ENCODE measurements around the gene CELF5.
"Not testable (repeated sequence)": the region's sequence is repeated elsewhere in the genome, so short reads cannot be mapped to it uniquely, and the experiment has no call there.

- not testable (repeated sequence) for TF ChIP-seq CTCF (IDR thresholded peaks at IDR 0.05 in 2 of 3, conservative IDR thresholded peaks at IDR 0.05 in 1 of 3; ENCODE audit: borderline replicate concordance in 1 of 3, insufficient read depth in 1 of 3, low read depth in 2 of 3, low read length in 2 of 3); POLR2A (IDR thresholded peaks at IDR 0.05; ENCODE audit: borderline replicate concordance, extremely low read depth, insufficient read depth, insufficient read length); MAX (IDR thresholded peaks at IDR 0.05); REST (IDR thresholded peaks at IDR 0.05; ENCODE audit: low read depth); POLR2AphosphoS5 (IDR thresholded peaks at IDR 0.05; ENCODE audit: low read depth, low read length)
Measured at GRCh38 chr19:3191806-3192104, 32.7 kb upstream of the CELF5 start.

Data from HCT116 (cell line).